ENCODE measurements around the gene TLR2. TPM values are rescaled to one million over a fixed set of nuclear protein-coding genes. Genes with fewer than 3 reads are reported as not detected.

TLR2 gene
- total and polyA plus RNA-seq, 10 of the 15 experiments (the other 5 are each of a cell fraction or from before 2014, with no cell fraction given), result under 0.01 to 0.19 (median 0.06) TPM; not detected in 4

DNA sequence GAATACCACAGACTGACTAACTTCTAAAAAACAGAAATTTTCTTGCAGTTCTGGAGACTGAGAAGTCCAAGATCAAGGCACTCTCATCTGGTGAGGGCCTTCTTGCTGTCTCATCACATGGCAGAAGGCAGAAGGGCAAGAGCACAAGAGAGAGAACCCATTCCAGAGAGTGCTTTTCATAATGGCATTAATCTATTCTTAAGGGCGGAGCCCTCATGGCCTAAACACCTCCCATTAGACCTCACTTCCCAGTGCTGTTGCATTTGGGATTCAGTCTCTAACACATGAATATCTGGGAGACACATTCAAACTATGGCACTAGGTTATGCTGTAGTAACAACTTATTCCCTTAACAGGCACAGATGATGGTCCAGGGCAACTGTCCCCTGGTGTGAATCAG is 37.1 kb upstream of the TLR2 start:
- DNase-seq (ENCODE audit: low read depth, low spot score) (no peak), ATAC-seq (no peak), FAIRE-seq (no peak)
- Histone ChIP-seq H3K27ac (ENCODE audit: control insufficient read depth, insufficient read depth) (no peak overlapping the region), H2AFZ (ENCODE audit: control insufficient read depth, low read depth, low read length) (no peak overlapping the region), H3K9ac (ENCODE audit: control insufficient read depth, insufficient read depth, low read length) (no peak overlapping the region), H3K79me2 (ENCODE audit: control insufficient read depth, insufficient read depth, low read length) (no peaks in the 10 kb centered on the region), H3K4me1 (ENCODE audit: control insufficient read depth, insufficient read depth, low read length) (no peaks in the 10 kb centered on the region; the same call in 1 of the 2 replicates), H3K4me3 (no peak overlapping the region), H3K36me3 (ENCODE audit: control insufficient read depth in 2 of 2, insufficient read depth in 2 of 2, low read length in 1 of 2) (no peaks in the 10 kb centered on the region), H3K4me2 (ENCODE audit: control insufficient read depth, insufficient read depth) (no peak overlapping the region), H3K27me3 (replicated peaks in 1 of 2; ENCODE audit: control insufficient read depth in 2 of 2, insufficient read depth in 2 of 2, low read length in 1 of 2) (no peaks in the 10 kb centered on the region), H3K9me3 (replicated peaks; ENCODE audit: control insufficient read depth, insufficient read depth, low read length) (no peaks in the 10 kb centered on the region; the same call in 2 of the 3 replicates), H4K20me1 (ENCODE audit: control insufficient read depth, insufficient read depth) (no peaks in the 10 kb centered on the region)
- RAD21 ChIA-PET (ENCODE audit: unreplicated experiment), result interaction anchor here (1.0 to 3.7 kb wide), 4 partner anchors 103 to 504 kb away, joined by 3 to 23 read pairs (median 12); no protein-coding TSS in a partner anchor
- SMC1A ChIA-PET (ENCODE audit: uncharacterized antibody, unreplicated experiment), result interaction anchor here (0.7 to 3.2 kb wide), 8 partner anchors 103 to 504 kb away, joined by 3 to 18 read pairs (median 4); no protein-coding TSS in a partner anchor
- POLR2A ChIA-PET, result no interaction called here
- CTCF ChIA-PET, result interaction anchor here (1.0 to 4.1 kb wide), 9 partner anchors 103 to 563 kb away, joined by 3 to 67 read pairs (median 8); partner anchors contain the start of gene MND1
- BruUV-seq (replicated peaks), result no TSS peak
- WGBS (ENCODE audit: insufficient coverage, insufficient replicate concordance, low lambda C conversion rate, missing lambda C conversion rate), result 86% methylated on average over 1 of the region's 1 CpG
- intact Hi-C loops (cut with micrococcal nuclease; ENCODE audit: unreplicated experiment) (loop anchor here (5.0 kb wide), 2 partner anchors 425 to 560 kb away; no protein-coding TSS in a partner anchor), in situ Hi-C loops (cut with MboI) (loop anchor here (10.0 kb wide), 1 partner anchor 502 kb away; no protein-coding TSS in a partner anchor)
- no peak for TF ChIP-seq FOXM1 (IDR thresholded peaks at IDR 0.05; ENCODE audit: low read depth, low read length)
- TF ChIP-seq NRF1 (conservative IDR thresholded peaks at IDR 0.05; ENCODE audit: low read depth, low read length), result no peak
- TF ChIP-seq, protein P1, sequence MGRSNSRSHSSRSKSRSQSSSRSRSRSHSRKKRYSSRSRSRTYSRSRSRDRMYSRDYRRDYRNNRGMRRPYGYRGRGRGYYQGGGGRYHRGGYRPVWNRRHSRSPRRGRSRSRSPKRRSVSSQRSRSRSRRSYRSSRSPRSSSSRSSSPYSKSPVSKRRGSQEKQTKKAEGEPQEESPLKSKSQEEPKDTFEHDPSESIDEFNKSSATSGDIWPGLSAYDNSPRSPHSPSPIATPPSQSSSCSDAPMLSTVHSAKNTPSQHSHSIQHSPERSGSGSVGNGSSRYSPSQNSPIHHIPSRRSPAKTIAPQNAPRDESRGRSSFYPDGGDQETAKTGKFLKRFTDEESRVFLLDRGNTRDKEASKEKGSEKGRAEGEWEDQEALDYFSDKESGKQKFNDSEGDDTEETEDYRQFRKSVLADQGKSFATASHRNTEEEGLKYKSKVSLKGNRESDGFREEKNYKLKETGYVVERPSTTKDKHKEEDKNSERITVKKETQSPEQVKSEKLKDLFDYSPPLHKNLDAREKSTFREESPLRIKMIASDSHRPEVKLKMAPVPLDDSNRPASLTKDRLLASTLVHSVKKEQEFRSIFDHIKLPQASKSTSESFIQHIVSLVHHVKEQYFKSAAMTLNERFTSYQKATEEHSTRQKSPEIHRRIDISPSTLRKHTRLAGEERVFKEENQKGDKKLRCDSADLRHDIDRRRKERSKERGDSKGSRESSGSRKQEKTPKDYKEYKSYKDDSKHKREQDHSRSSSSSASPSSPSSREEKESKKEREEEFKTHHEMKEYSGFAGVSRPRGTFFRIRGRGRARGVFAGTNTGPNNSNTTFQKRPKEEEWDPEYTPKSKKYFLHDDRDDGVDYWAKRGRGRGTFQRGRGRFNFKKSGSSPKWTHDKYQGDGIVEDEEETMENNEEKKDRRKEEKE (IDR thresholded peaks at IDR 0.05), result no peak
- TF ChIP-seq, protein P2, sequence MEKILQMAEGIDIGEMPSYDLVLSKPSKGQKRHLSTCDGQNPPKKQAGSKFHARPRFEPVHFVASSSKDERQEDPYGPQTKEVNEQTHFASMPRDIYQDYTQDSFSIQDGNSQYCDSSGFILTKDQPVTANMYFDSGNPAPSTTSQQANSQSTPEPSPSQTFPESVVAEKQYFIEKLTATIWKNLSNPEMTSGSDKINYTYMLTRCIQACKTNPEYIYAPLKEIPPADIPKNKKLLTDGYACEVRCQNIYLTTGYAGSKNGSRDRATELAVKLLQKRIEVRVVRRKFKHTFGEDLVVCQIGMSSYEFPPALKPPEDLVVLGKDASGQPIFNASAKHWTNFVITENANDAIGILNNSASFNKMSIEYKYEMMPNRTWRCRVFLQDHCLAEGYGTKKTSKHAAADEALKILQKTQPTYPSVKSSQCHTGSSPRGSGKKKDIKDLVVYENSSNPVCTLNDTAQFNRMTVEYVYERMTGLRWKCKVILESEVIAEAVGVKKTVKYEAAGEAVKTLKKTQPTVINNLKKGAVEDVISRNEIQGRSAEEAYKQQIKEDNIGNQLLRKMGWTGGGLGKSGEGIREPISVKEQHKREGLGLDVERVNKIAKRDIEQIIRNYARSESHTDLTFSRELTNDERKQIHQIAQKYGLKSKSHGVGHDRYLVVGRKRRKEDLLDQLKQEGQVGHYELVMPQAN (conservative IDR thresholded peaks at IDR 0.05), result no peak
- no peak for TF ChIP-seq TARDBP (IDR thresholded peaks at IDR 0.05; ENCODE audit: borderline replicate concordance)
- TF ChIP-seq, protein P3, sequence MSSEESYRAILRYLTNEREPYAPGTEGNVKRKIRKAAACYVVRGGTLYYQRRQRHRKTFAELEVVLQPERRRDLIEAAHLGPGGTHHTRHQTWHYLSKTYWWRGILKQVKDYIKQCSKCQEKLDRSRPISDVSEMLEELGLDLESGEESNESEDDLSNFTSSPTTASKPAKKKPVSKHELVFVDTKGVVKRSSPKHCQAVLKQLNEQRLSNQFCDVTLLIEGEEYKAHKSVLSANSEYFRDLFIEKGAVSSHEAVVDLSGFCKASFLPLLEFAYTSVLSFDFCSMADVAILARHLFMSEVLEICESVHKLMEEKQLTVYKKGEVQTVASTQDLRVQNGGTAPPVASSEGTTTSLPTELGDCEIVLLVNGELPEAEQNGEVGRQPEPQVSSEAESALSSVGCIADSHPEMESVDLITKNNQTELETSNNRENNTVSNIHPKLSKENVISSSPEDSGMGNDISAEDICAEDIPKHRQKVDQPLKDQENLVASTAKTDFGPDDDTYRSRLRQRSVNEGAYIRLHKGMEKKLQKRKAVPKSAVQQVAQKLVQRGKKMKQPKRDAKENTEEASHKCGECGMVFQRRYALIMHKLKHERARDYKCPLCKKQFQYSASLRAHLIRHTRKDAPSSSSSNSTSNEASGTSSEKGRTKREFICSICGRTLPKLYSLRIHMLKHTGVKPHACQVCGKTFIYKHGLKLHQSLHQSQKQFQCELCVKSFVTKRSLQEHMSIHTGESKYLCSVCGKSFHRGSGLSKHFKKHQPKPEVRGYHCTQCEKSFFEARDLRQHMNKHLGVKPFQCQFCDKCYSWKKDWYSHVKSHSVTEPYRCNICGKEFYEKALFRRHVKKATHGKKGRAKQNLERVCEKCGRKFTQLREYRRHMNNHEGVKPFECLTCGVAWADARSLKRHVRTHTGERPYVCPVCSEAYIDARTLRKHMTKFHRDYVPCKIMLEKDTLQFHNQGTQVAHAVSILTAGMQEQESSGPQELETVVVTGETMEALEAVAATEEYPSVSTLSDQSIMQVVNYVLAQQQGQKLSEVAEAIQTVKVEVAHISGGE (CRISPR knock-in tag; IDR thresholded peaks at IDR 0.05), result no peak
- no peak for TF ChIP-seq RFX5 (IDR thresholded peaks at IDR 0.05; ENCODE audit: low read depth, low read length)
- no peak for TF ChIP-seq STAT3 (IDR thresholded peaks at IDR 0.05; ENCODE audit: low read depth, low read length)
- TF ChIP-seq, protein P4, sequence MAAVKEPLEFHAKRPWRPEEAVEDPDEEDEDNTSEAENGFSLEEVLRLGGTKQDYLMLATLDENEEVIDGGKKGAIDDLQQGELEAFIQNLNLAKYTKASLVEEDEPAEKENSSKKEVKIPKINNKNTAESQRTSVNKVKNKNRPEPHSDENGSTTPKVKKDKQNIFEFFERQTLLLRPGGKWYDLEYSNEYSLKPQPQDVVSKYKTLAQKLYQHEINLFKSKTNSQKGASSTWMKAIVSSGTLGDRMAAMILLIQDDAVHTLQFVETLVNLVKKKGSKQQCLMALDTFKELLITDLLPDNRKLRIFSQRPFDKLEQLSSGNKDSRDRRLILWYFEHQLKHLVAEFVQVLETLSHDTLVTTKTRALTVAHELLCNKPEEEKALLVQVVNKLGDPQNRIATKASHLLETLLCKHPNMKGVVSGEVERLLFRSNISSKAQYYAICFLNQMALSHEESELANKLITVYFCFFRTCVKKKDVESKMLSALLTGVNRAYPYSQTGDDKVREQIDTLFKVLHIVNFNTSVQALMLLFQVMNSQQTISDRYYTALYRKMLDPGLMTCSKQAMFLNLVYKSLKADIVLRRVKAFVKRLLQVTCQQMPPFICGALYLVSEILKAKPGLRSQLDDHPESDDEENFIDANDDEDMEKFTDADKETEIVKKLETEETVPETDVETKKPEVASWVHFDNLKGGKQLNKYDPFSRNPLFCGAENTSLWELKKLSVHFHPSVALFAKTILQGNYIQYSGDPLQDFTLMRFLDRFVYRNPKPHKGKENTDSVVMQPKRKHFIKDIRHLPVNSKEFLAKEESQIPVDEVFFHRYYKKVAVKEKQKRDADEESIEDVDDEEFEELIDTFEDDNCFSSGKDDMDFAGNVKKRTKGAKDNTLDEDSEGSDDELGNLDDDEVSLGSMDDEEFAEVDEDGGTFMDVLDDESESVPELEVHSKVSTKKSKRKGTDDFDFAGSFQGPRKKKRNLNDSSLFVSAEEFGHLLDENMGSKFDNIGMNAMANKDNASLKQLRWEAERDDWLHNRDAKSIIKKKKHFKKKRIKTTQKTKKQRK (IDR thresholded peaks at IDR 0.05; ENCODE audit: low read depth, low read length), result no peak
- TF ChIP-seq NR2C1 (IDR thresholded peaks at IDR 0.05), result no peak
- no peak for TF ChIP-seq MYC (IDR thresholded peaks at IDR 0.05; ENCODE audit: insufficient read depth, insufficient read length, insufficient replicate concordance, low read length, severe bottlenecking)
- TF ChIP-seq SMAD5 (IDR thresholded peaks at IDR 0.05; ENCODE audit: low read depth), result no peak

Data from GM12878 (cell line).